SK-N-DZ (cell line): ENCODE measurements around the gene PACS2.
"Not testable (repeated sequence)": the region's sequence is repeated elsewhere in the genome, so short reads cannot be mapped to it uniquely, and the experiment has no call there.

ENCODE experiments used
- DNase-seq: peaks from one replicate; pipeline ENCODE4 v3.0.0-alpha.2; 2015; ENCODE audit warnings: low spot score

PACS2 gene

DNA sequence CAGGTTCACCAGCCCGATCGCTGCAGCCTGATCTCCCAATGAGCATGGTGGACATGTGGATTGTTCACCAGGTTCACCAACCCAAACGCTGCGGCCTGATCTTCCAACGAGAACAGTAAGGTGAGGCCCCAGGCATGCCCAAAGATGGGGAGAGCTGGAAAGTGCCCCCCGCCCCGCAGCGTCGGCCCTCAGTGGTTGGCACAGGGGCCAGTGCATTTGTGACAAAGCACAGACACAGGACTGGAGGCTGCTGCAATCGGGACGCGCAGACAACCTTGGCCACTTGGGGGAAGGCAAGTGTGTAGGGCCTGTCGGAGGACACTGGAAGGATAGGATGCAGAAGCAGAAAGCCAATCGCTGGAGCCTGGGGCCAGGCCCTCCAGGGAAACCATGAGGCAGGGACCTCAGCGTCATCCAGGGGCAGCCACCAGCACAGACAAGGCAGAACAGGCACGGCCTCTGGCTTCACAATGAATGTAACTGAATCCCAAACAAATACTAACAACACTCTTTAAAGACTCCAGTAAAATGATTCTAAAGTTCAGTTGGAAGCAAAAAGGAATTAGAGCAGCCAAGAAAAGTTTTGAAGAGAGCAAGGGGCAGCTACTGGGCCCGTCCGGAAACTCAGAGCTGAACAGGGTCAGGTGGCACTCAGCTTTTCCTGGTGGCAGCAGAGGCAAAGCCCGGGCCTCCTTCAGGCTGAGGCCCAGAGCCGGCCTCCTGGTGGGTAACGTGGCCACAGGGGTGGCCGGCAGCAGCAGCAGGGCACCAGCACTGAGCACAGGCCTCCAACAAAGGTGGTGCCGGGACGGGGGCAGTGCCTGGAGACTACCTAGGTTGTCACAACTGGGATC lies 27.1 kb upstream of the PACS2 start:
- DNase-seq = peak; percentile 14

GRCh38 chr14:105288936-105289335 lies 25.6 kb upstream of the PACS2 start:
- DNase-seq = not testable (repeated sequence)

- no peak for DNase-seq
Measured at GRCh38 chr14:105290621-105291346, 23.8 kb upstream of the PACS2 start.

DNA sequence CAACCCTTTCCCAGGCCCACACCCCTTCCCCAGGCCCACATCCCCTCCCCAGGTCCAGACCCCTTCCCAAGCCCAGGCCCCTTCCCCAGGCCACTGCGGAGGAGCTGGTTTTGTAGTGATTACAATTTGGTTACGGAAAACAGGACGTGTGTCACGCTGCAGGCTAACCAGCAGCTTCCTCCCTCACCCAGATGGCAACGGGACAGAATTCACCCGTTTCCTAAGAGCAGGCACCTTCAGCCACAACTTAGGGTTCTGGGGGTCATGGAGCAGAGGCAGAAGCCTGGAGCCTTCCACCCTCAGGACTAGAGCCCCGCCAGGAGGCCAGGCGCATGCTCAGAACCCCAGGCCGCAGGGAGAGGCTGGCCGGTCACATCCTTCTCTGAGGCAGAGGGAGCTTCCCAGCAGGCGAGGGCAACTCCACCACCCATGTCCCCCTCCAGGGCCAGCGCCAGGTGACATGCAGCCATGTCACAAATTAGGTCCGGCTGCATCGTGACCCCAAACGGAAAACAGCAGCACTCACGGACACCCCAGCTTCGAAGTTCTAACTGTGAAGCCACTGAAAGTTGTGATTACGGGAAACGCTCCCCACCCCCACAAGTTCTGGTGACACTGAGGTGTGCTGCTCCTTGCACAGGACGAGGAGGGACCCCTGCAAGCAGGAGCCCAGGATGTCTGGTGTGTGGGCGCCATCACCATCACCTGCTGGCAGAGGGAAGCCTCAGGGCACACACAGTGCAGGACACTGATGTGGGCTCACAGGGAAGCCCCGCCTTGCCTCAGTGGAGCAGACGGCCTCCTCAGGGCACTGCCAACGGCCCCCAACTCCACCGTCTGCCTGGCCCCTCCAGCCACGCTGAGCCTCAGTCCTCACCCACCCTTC lies 21.5 kb upstream of the PACS2 start:
- DNase-seq = no peak

GRCh38 chr14:105294142-105294597 lies 20.4 kb upstream of the PACS2 start:
- DNase-seq = peak; percentile 37

- not testable (repeated sequence) for DNase-seq
Measured at GRCh38 chr14:105297311-105297710, 17.2 kb upstream of the PACS2 start.

- DNase-seq = no peak
Measured at GRCh38 chr14:105299654-105300541, 14.7 kb upstream of the PACS2 start.

GRCh38 chr14:105300542-105301102 lies 13.9 kb upstream of the PACS2 start, which contains the start of gene BRF1:
BRF1 (minus strand) TSS chr14:105301001; CDS start chr14:105300629, 372 bp downstream.
- peak; percentile 84 for DNase-seq

DNA sequence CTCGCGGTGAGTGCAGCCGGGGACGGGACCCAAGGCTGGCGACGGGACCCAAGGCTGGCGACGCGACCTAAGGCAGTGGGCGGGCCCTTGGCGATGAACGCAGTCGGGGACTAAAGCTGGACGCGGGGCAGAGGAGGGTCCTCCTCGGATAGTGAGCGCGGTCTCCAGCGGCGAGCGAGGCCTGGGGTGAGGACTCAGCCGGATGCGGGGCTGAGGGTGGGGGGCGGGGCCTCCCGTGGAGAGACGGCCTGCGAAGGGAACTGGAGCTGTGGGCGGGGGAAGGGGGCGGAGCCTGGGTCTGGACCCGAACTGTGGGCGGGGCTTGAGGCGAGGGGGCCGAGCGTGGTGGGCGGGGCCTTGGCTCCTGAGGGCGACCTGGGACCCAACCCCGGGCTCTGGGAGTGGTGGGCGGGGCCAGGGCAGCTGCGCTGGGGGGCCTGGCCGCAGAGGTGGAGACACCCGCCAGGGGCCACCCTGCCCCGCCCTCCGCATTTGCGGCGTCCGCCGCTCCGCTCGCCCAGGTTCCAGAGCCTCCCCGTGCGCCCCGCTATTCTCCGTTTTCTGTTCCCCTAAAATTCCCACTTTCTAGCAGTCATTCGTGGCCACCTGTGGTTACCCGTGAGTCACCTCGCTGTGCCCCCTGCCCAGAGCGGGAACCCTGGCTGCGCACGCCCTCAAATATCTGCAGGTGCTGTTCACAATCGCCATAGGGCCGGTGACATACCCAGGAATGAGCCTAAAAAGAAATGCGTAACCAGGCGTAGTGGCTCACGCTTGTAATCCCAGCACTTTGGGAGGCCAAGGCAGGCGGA lies 13.2 kb upstream of the PACS2 start:
- DNase-seq = peak; percentile 86

- DNase-seq = not testable (repeated sequence)
Measured at GRCh38 chr14:105301915-105302249, 12.7 kb upstream of the PACS2 start.

GRCh38 chr14:105303949-105304348 lies 10.6 kb upstream of the PACS2 start:
- no peak for DNase-seq

DNA sequence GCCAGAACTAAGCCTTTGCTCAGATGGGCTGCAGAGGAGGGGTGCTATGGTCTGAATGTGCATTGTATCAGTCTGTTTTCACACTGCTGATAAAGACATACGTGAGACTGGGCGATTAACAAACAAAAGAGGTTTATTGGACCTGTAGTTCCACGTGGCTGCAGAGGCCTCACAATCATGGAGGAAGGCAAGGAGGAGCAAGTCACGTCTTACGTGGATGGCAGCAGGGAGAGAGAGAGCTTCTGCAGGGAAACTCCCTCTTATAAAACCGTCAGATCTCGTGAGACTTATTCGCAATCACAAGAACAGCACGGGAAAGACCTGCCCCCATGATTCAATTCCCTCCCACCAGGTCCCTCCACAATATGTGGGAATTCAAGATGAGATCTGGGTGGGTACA lies 10.0 kb upstream of the PACS2 start:
- DNase-seq = no peak

GRCh38 chr14:105305345-105305744 lies 9.2 kb upstream of the PACS2 start:
- DNase-seq = no peak

DNA sequence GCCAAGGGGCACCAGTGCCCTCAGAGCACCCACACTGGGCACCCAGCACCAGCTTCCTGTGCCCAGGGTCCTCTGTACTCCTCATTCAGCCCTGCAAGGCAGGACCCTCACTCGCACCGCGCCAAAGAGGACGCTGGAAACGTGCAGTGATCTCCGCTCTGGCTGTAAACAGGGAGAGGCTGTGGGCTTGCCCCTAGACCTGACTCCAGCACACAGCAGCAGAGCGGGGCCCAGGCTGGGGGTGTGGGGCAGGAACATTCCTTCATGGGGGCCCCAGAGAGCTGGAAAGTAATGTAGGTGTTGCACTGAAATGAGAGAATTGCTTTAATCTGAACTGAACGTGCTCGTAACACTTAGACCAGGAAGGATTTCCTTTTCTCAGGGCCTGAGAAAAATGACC lies 8.8 kb upstream of the PACS2 start:
- DNase-seq = no peak

- no peak for DNase-seq
Measured at GRCh38 chr14:105307052-105307727, 7.4 kb upstream of the PACS2 start.

GRCh38 chr14:105309371-105309770 lies 5.2 kb upstream of the PACS2 start:
- no peak for DNase-seq

DNA sequence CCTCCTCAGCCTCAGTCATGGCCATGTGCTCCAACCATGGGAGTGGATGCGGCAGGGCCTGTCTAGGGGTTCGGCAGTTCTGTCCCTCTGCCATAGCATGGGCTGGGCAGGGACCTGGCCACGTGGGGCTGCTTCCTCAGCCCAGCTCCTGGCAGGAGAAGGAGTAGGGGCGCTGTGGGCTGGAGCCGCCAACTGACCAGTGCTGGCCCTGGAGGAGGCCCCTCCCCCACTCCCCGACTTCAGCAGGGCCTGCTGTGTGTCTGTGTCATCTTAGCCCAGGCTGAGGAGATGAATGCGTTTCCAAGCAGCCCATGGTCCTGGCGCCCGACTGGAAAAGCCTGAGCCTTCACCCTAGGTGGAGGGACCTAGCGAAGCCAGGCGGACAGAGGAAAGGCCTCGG lies 2.7 kb upstream of the PACS2 start:
- DNase-seq = no peak

GRCh38 chr14:105312973-105313372 lies 1.6 kb upstream of the PACS2 start:
- DNase-seq = no peak
